T-cell (primary cell): ENCODE measurements around the gene ARAP1. TPM values are rescaled to one million over a fixed set of nuclear protein-coding genes. Genes with fewer than 3 reads are reported as not detected.

Experiments used
- ATAC-seq, 4 experiments: fragments of 200-7000 bp in 3 of 4; fragments of 150-1000 bp in 1 of 4; cut with Tn5 transposase; replicated peaks in 1 of 4; 1 replicate in 3 of 4; 2 replicates in 1 of 4; pipeline ENCODE4 v1.10.0; 2021; ENCODE audit warnings: moderate library complexity in 3 of 4, mild to moderate bottlenecking in 2 of 4, moderate number of reproducible peaks in 1 of 4
- CTCF ChIA-PET, 2 donors: fragments of 300-600 bp; sonication (Branson Sonifier 250); formaldehyde crosslinking; loops; one replicate each; lab custom pipeline; 2022; ENCODE audit warnings: antibody characterized with exemption in 2 of 2; lab: Charles Lee
- POLR2A ChIA-PET, 2 donors: fragments of 300-600 bp; sonication (Branson Sonifier 250); formaldehyde crosslinking; loops; one replicate each; lab custom pipeline; 2022; ENCODE audit warnings: antibody characterized with exemption in 2 of 2; lab: Charles Lee
- DNase-seq, 35 experiments: peaks; one replicate each; pipeline versions ENCODE4 v3.0.0 to v3.0.0-alpha.2; 2013 to 2023
- H3K27ac ChIP-seq: one replicate; pipeline ENCODE4 v1.5.1; 2013; ENCODE audit warnings: low read length
- H3K27me3 ChIP-seq, 2 experiments: replicated peaks in 1 of 2; 1 replicate in 1 of 2; 2 replicates in 1 of 2; pipeline versions ENCODE4 v1.6.1 to v1.7.0; 2013; ENCODE audit warnings: low read length in 1 of 2, mixed read lengths in 1 of 2; ENCODE audit not compliant: control insufficient read depth in 2 of 2, insufficient read depth in 2 of 2; ENCODE audit errors: extremely low read depth in 1 of 2
- H3K36me3 ChIP-seq, 2 donors: 1 replicate in 1 of 2; 2 replicates in 1 of 2; pipeline versions ENCODE4 v1.6.1 to v1.7.0; 2013; ENCODE audit warnings: low read length in 1 of 2; ENCODE audit not compliant: control insufficient read depth in 2 of 2, insufficient read depth in 1 of 2; ENCODE audit errors: extremely low read depth in 1 of 2
- H3K4me1 ChIP-seq, 2 experiments: 1 replicate in 1 of 2; 2 replicates in 1 of 2; pipeline versions ENCODE4 v1.6.1 to v1.7.0; 2013; ENCODE audit warnings: low read length in 2 of 2, mixed read lengths in 1 of 2; ENCODE audit not compliant: insufficient read depth in 2 of 2, control insufficient read depth in 1 of 2; ENCODE audit errors: extremely low read depth in 1 of 2
- H3K4me3 ChIP-seq, 2 donors: 1 replicate in 1 of 2; 2 replicates in 1 of 2; pipeline versions ENCODE4 v1.5.1 to v1.7.0; 2013; ENCODE audit warnings: mild to moderate bottlenecking in 2 of 2, low read length in 1 of 2, moderate library complexity in 1 of 2; ENCODE audit not compliant: control insufficient read depth in 1 of 2; ENCODE audit errors: extremely low read depth in 1 of 2
- H3K9me3 ChIP-seq: 2 replicates; pipeline ENCODE4 v1.7.0; 2013
- H3K27ac Mint-ChIP-seq, 2 donors: one replicate each; pipeline ENCODE4 v1.8.0; 2020 to 2021; ENCODE audit warnings: mild to moderate bottlenecking in 2 of 2, mixed read lengths in 2 of 2
- H3K27me3 Mint-ChIP-seq, 2 donors: one replicate each; pipeline ENCODE4 v1.8.0; 2021 to 2022; ENCODE audit warnings: mixed read lengths in 2 of 2
- H3K36me3 Mint-ChIP-seq: one replicate; pipeline ENCODE4 v1.8.0; 2021; ENCODE audit warnings: mixed read lengths
- H3K4me1 Mint-ChIP-seq, 3 donors: one replicate each; pipeline ENCODE4 v1.8.0; 2020 to 2022; ENCODE audit warnings: mixed read lengths in 3 of 3, mild to moderate bottlenecking in 1 of 3
- H3K4me3 Mint-ChIP-seq, 3 donors: one replicate each; pipeline ENCODE4 v1.8.0; 2020 to 2022; ENCODE audit warnings: mild to moderate bottlenecking in 3 of 3, mixed read lengths in 3 of 3, moderate library complexity in 3 of 3
- H3K9me3 Mint-ChIP-seq, 3 donors: one replicate each; pipeline ENCODE4 v1.8.0; 2020 to 2022; ENCODE audit warnings: mixed read lengths in 3 of 3
- WGBS: methylation state at CpG from one replicate; pipeline ENCODE4 v1.1.5; 2013; ENCODE audit warnings: missing lambda C conversion rate; ENCODE audit not compliant: insufficient coverage; 5-methylcytosine and 5-hydroxymethylcytosine counted together
- total RNA-seq, 35 experiments: library from RNA in 6 of 35; stranded (reverse) in 6 of 35; fragments of 120-200 nt in 1 of 35; gene quantifications; one replicate each; pipeline versions ENCODE4 v1.2.1 to v1.2.4 and lab custom pipeline; 2013 to 2026

The ARAP1 gene
- total RNA-seq, 5 donors from 2014 or later (not counting 1 experiment from before 2014, with no cell fraction given) = 117 to 162 (median 148) TPM

DNA sequence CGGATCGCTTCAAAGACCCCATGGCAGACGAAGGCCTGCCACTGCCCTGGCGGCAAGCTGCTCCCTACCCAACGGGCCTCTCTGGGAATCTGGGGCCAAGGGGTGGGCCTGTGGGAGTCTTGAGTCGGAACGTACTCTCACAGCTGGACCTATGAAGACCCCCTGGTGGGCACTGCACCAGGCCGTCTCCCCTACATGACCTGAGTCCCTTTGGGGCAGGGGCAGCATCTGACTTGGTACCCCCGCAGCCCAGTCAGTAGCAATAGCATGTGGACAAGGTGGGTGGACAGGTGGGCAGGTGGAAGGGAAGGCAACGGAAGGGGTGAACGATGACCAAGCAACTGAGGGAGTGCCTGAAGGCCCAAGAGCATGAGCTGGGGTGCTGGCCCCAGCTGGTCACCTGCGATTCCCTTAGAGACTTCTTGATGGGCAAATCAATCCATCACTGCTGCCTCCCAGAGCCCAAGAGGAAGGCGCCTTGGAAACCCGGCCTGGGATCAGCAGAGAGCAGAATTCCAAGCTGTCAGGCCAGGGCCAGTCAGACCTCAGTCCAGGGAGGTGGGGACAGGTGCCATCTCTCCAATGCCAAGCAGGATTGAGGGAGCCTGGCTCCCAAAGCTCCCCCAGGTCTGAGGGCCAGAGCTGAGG lies 35.3 kb downstream of the ARAP1 start:
- peaks cover 14 to 74% of the 10 kb centered on the region in 2 experiments for H3K4me1 ChIP-seq
- ChIA-PET CTCF (no interaction called here), POLR2A (no interaction called here)
- Mint-ChIP-seq H3K27ac (no peak overlapping the region), H3K27me3 (no peaks in the 10 kb centered on the region), H3K36me3 (peaks cover 14% of the 10 kb centered on the region), H3K4me1 (peaks cover 65 to 70% (median 69%) of the 10 kb centered on the region in 3 donors), H3K4me3 (no peak overlapping the region), H3K9me3 (no peaks in the 10 kb centered on the region)
- no peak overlapping the region for H3K27ac ChIP-seq
- H3K27me3 ChIP-seq = no peaks in the 10 kb centered on the region
- DNase-seq (no peak), ATAC-seq (no peak)
- no peaks in the 10 kb centered on the region for H3K9me3 ChIP-seq
- H3K4me3 ChIP-seq = no peak overlapping the region
- peaks cover 12 to 57% of the 10 kb centered on the region in 2 donors for H3K36me3 ChIP-seq
- WGBS = 95% methylated on average over 9 of the region's 14 CpGs

- Histone ChIP-seq H3K4me3 (no peak overlapping the region), H3K27ac (no peak overlapping the region), H3K27me3 (no peaks in the 10 kb centered on the region), H3K9me3 (no peaks in the 10 kb centered on the region), H3K36me3 (peaks cover 12 to 64% of the 10 kb centered on the region in 2 donors), H3K4me1 (peaks cover 14 to 69% of the 10 kb centered on the region in 2 experiments)
- H3K9me3 Mint-ChIP-seq = no peaks in the 10 kb centered on the region
- CTCF ChIA-PET = interaction anchor here (0.6 to 1.0 kb wide), 3 partner anchors 9 to 238 kb away, joined by 4 to 7 read pairs (median 4); no protein-coding TSS in a partner anchor
- ATAC-seq (no peak), DNase-seq (no peak)
- no peak overlapping the region for H3K4me3 Mint-ChIP-seq
- no peak overlapping the region for H3K27ac Mint-ChIP-seq
- H3K36me3 Mint-ChIP-seq = peaks cover 15% of the 10 kb centered on the region
- peaks cover 59 to 69% (median 65%) of the 10 kb centered on the region in 3 donors for H3K4me1 Mint-ChIP-seq
- POLR2A ChIA-PET = interaction anchor here in 1 of 2 donors (0.7 kb wide), 1 partner anchor 815 kb away, joined by 7 read pairs; no protein-coding TSS in a partner anchor
- H3K27me3 Mint-ChIP-seq = no peaks in the 10 kb centered on the region
- 94% methylated on average over 6 of the region's 7 CpGs for WGBS
Observed at GRCh38 chr11:72716290-72716689, 35.9 kb downstream of the ARAP1 start.

GRCh38 chr11:72712841-72713240 lies 39.4 kb downstream of the ARAP1 start:
- Histone ChIP-seq H3K9me3 (no peaks in the 10 kb centered on the region), H3K4me1 (peaks cover 0 to 34% of the 10 kb centered on the region in 2 experiments), H3K36me3 (peaks cover 18 to 82% of the 10 kb centered on the region in 2 donors), H3K27me3 (no peaks in the 10 kb centered on the region), H3K4me3 (no peak overlapping the region), H3K27ac (no peak overlapping the region)
- DNase-seq = no peak
- H3K36me3 Mint-ChIP-seq = peaks cover 33% of the 10 kb centered on the region
- ChIA-PET CTCF (no interaction called here), POLR2A (no interaction called here)
- no peak for ATAC-seq
- H3K9me3 Mint-ChIP-seq = no peaks in the 10 kb centered on the region
- H3K4me1 Mint-ChIP-seq = peaks cover 26 to 37% (median 33%) of the 10 kb centered on the region in 3 donors
- WGBS = 100% methylated on average over 1 of the region's 10 CpGs
- no peak overlapping the region for H3K27ac Mint-ChIP-seq
- no peak overlapping the region for H3K4me3 Mint-ChIP-seq
- no peaks in the 10 kb centered on the region for H3K27me3 Mint-ChIP-seq

GRCh38 chr11:72712168-72712751 lies 39.9 kb downstream of the ARAP1 start:
- ChIA-PET CTCF (no interaction called here), POLR2A (no interaction called here)
- Histone ChIP-seq H3K36me3 (peaks cover 17 to 82% of the 10 kb centered on the region in 2 donors), H3K4me3 (no peak overlapping the region), H3K27me3 (no peaks in the 10 kb centered on the region), H3K4me1 (peaks cover 0 to 29% of the 10 kb centered on the region in 2 experiments), H3K9me3 (no peaks in the 10 kb centered on the region), H3K27ac (no peak overlapping the region)
- DNase-seq (no peak), ATAC-seq (no peak)
- no peak overlapping the region for H3K4me3 Mint-ChIP-seq
- H3K9me3 Mint-ChIP-seq = no peaks in the 10 kb centered on the region
- 89% methylated on average over 18 of the region's 26 CpGs for WGBS
- no peak overlapping the region for H3K27ac Mint-ChIP-seq
- H3K27me3 Mint-ChIP-seq = no peaks in the 10 kb centered on the region
- peaks cover 36% of the 10 kb centered on the region for H3K36me3 Mint-ChIP-seq
- H3K4me1 Mint-ChIP-seq = peaks cover 26 to 32% (median 27%) of the 10 kb centered on the region in 3 donors

- DNase-seq (no peak), ATAC-seq (no peak)
- no peaks in the 10 kb centered on the region for H3K27me3 ChIP-seq
- H3K36me3 ChIP-seq = peaks cover 28 to 85% of the 10 kb centered on the region in 2 donors
- 96% methylated on average over 8 of the region's 9 CpGs for WGBS
- H3K9me3 ChIP-seq = no peaks in the 10 kb centered on the region
- POLR2A ChIA-PET = no interaction called here
- no peaks in the 10 kb centered on the region for H3K27me3 Mint-ChIP-seq
- no peak overlapping the region for H3K4me3 Mint-ChIP-seq
- no peak overlapping the region for H3K4me3 ChIP-seq
- no peak overlapping the region for H3K27ac Mint-ChIP-seq
- H3K27ac ChIP-seq = no peak overlapping the region
- peaks cover 0 to 18% of the 10 kb centered on the region in 2 experiments for H3K4me1 ChIP-seq
- peaks cover 47% of the 10 kb centered on the region for H3K36me3 Mint-ChIP-seq
- CTCF ChIA-PET = no interaction called here
- H3K4me1 Mint-ChIP-seq = peaks cover 22 to 24% (median 22%) of the 10 kb centered on the region in 3 donors
- H3K9me3 Mint-ChIP-seq = no peaks in the 10 kb centered on the region
Observed at GRCh38 chr11:72711141-72711540, 41.1 kb downstream of the ARAP1 start.

DNA sequence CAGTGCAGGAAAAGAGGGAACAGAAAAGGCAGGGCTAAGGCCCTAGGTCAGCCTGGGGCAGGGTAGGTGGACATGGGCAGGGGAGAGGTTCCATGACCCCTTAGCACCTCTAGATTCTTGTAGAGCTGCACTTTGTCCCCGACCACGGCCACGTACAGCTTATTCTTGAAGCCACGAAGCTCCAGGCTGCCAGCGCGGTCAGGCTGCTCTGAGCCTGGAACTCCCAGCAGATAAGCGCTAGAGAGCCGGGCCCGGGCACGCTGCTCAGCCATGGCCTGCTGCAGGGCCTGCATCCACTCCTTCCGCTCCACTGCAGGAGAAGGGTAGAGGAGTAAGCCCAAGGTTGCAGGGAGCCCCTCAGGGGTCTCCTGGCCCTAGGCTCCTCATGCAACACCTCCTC lies 41.9 kb downstream of the ARAP1 start:
- Mint-ChIP-seq H3K9me3 (no peaks in the 10 kb centered on the region), H3K4me1 (peaks cover 15 to 20% (median 19%) of the 10 kb centered on the region in 3 donors), H3K4me3 (no peak overlapping the region), H3K36me3 (peaks cover 53% of the 10 kb centered on the region), H3K27me3 (no peaks in the 10 kb centered on the region), H3K27ac (no peak overlapping the region)
- ChIA-PET POLR2A (no interaction called here), CTCF (no interaction called here)
- Histone ChIP-seq H3K36me3 (peaks cover 34 to 87% of the 10 kb centered on the region in 2 donors), H3K4me1 (peaks cover 0 to 14% of the 10 kb centered on the region in 2 experiments), H3K27ac (no peak overlapping the region), H3K9me3 (no peaks in the 10 kb centered on the region), H3K27me3 (no peaks in the 10 kb centered on the region), H3K4me3 (no peak overlapping the region)
- DNase-seq = no peak
- no peak for ATAC-seq
- 94% methylated on average over 9 of the region's 11 CpGs for WGBS
